ENCODE data around the gene KLHDC10.
"Not testable (repeated sequence)": the region's sequence is repeated elsewhere in the genome, so short reads cannot be mapped to it uniquely, and the experiment has no call there.

The KLHDC10 gene

GRCh38 chr7:130070861-130071622 is 708 bp downstream of the KLHDC10 start:
- H3K9me3 ChIP-seq = no peaks in the 10 kb centered on the region
- H3K36me3 ChIP-seq = no peaks in the 10 kb centered on the region
- TF ChIP-seq CTCF (IDR thresholded peaks at IDR 0.05) = no peak
- peak overlapping the region; percentile 87 for H3K27ac ChIP-seq
- H3K27me3 ChIP-seq = no peaks in the 10 kb centered on the region
- H3K4me1 ChIP-seq (ENCODE audit: control insufficient read depth in 1 of 2, insufficient read depth in 1 of 2, low read depth in 1 of 2, low read length in 1 of 2) = peaks cover 23 to 24% of the 10 kb centered on the region in 2 experiments
- peak overlapping the region; percentile 74 to 88 for H3K4me3 ChIP-seq (ENCODE audit: low read depth in 1 of 2, low read length in 1 of 2)

- Histone ChIP-seq H3K27me3 (no peaks in the 10 kb centered on the region), H3K4me3 (ENCODE audit: low read depth in 1 of 2, low read length in 1 of 2) (peak overlapping the region in 1 of 2 experiments; percentile 33), H3K4me1 (ENCODE audit: control insufficient read depth in 1 of 2, insufficient read depth in 1 of 2, low read depth in 1 of 2, low read length in 1 of 2) (peaks cover 23 to 24% of the 10 kb centered on the region in 2 experiments), H3K36me3 (no peaks in the 10 kb centered on the region), H3K9me3 (no peaks in the 10 kb centered on the region), H3K27ac (no peak overlapping the region)
- TF ChIP-seq CTCF (IDR thresholded peaks at IDR 0.05) = peak; percentile 88
These were observed 1.6 kb downstream of the KLHDC10 start for GRCh38 chr7:130071701-130072622.

- no peaks in the 10 kb centered on the region for H3K27me3 ChIP-seq
- no peaks in the 10 kb centered on the region for H3K4me1 ChIP-seq (ENCODE audit: control insufficient read depth in 1 of 2, insufficient read depth in 1 of 2, low read depth in 1 of 2, low read length in 1 of 2)
- TF ChIP-seq CTCF (IDR thresholded peaks at IDR 0.05) = no peak
- H3K9me3 ChIP-seq = no peaks in the 10 kb centered on the region
- H3K27ac ChIP-seq = no peak overlapping the region
- H3K4me3 ChIP-seq (ENCODE audit: low read depth in 1 of 2, low read length in 1 of 2) = no peak overlapping the region
- H3K36me3 ChIP-seq = peaks cover 8% of the 10 kb centered on the region
These were observed 9.6 kb downstream of the KLHDC10 start for GRCh38 chr7:130079846-130080394.

GRCh38 chr7:130083497-130083896 is 13.2 kb downstream of the KLHDC10 start:
- H3K27ac ChIP-seq; H3K4me1 ChIP-seq (ENCODE audit: control insufficient read depth in 1 of 2, insufficient read depth in 1 of 2, low read depth in 1 of 2, low read length in 1 of 2); H3K9me3 ChIP-seq; H3K27me3 ChIP-seq; H3K4me3 ChIP-seq (ENCODE audit: low read depth in 1 of 2, low read length in 1 of 2); H3K36me3 ChIP-seq: not testable (repeated sequence)

- Histone ChIP-seq H3K36me3 (no peaks in the 10 kb centered on the region), H3K27me3 (no peaks in the 10 kb centered on the region), H3K4me1 (ENCODE audit: control insufficient read depth in 1 of 2, insufficient read depth in 1 of 2, low read depth in 1 of 2, low read length in 1 of 2) (no peaks in the 10 kb centered on the region), H3K4me3 (ENCODE audit: low read depth in 1 of 2, low read length in 1 of 2) (no peak overlapping the region), H3K9me3 (no peaks in the 10 kb centered on the region), H3K27ac (no peak overlapping the region)
- no peak for TF ChIP-seq CTCF (IDR thresholded peaks at IDR 0.05)
These were observed 13.9 kb downstream of the KLHDC10 start for GRCh38 chr7:130084037-130084875.

- not testable (repeated sequence) for H3K27ac ChIP-seq; H3K4me3 ChIP-seq (ENCODE audit: low read depth in 1 of 2, low read length in 1 of 2); H3K27me3 ChIP-seq; H3K9me3 ChIP-seq; H3K36me3 ChIP-seq; H3K4me1 ChIP-seq (ENCODE audit: control insufficient read depth in 1 of 2, insufficient read depth in 1 of 2, low read depth in 1 of 2, low read length in 1 of 2)
These were observed 14.9 kb downstream of the KLHDC10 start for GRCh38 chr7:130085235-130085634.
